H9 (cell line): ENCODE results near the gene ANKRD40. TPM values are rescaled to one million over a fixed set of nuclear protein-coding genes. Genes with fewer than 3 reads are reported as not detected.

Experiments used
- DNase-seq: peaks from one replicate; pipeline ENCODE4 v3.0.0-alpha.2; 2017
- H2AFZ ChIP-seq: one replicate; pipeline ENCODE4 v1.6.1; 2013; ENCODE audit warnings: mild to moderate bottlenecking, low read length, control low read depth, moderate library complexity
- H2AK5ac ChIP-seq: 2 replicates; pipeline ENCODE4 v1.6.1; 2013; ENCODE audit warnings: low read length, control low read depth, mixed read lengths; ENCODE audit not compliant: insufficient read length
- H2BK120ac ChIP-seq: one replicate; pipeline ENCODE4 v1.6.1; 2013; ENCODE audit warnings: low read depth, mild to moderate bottlenecking, low read length, control low read depth, inconsistent platforms; ENCODE audit not compliant: poor library complexity, severe bottlenecking
- H2BK12ac ChIP-seq: 2 replicates; pipeline ENCODE4 v1.6.1; 2013; ENCODE audit warnings: low read length, control low read depth, mixed read lengths, low read depth; ENCODE audit not compliant: insufficient read length
- H2BK15ac ChIP-seq: 2 replicates; pipeline ENCODE4 v1.6.1; 2013; ENCODE audit warnings: low read depth, low read length, control low read depth
- H2BK20ac ChIP-seq: one replicate; pipeline ENCODE4 v1.6.1; 2013; ENCODE audit warnings: low read depth, mild to moderate bottlenecking, low read length, control low read depth, inconsistent platforms; ENCODE audit not compliant: poor library complexity, severe bottlenecking
- H2BK5ac ChIP-seq: 2 replicates; pipeline ENCODE4 v1.6.1; 2013; ENCODE audit warnings: low read length, control low read depth, mixed read lengths; ENCODE audit not compliant: insufficient read length
- H3K14ac ChIP-seq: 2 replicates; pipeline ENCODE4 v1.6.1; 2013; ENCODE audit warnings: low read length, control low read depth; ENCODE audit not compliant: insufficient read depth
- H3K18ac ChIP-seq: 2 replicates; pipeline ENCODE4 v1.6.1; 2013; ENCODE audit warnings: low read depth, mild to moderate bottlenecking, mixed read lengths, low read length, control low read depth; ENCODE audit not compliant: insufficient read length
- H3K23ac ChIP-seq: 2 replicates; pipeline ENCODE4 v1.6.1; 2013; ENCODE audit warnings: low read length, control low read depth, mixed read lengths, low read depth; ENCODE audit not compliant: insufficient read length
- H3K23me2 ChIP-seq: 2 replicates; pipeline ENCODE4 v1.6.1; 2013; ENCODE audit warnings: low read depth, mild to moderate bottlenecking, mixed read lengths, low read length, control low read depth; ENCODE audit not compliant: insufficient read length, poor library complexity, severe bottlenecking
- H3K27ac ChIP-seq: 2 replicates; pipeline ENCODE4 v1.5.1; 2013; ENCODE audit warnings: low read length, control low read depth, mixed read lengths, low read depth; ENCODE audit not compliant: insufficient read length
- H3K27me3 ChIP-seq: 2 replicates; pipeline ENCODE4 v1.6.1; 2013; ENCODE audit warnings: low read length, control low read depth, inconsistent platforms; ENCODE audit not compliant: insufficient read depth
- H3K4ac ChIP-seq: 2 replicates; pipeline ENCODE4 v1.6.1; 2013; ENCODE audit warnings: low read depth, mild to moderate bottlenecking, control low read depth, inconsistent platforms, low read length, moderate library complexity
- H3K4me1 ChIP-seq: 2 replicates; pipeline ENCODE4 v1.6.1; 2013; ENCODE audit warnings: low read length, control low read depth, inconsistent platforms; ENCODE audit not compliant: insufficient read depth
- H3K4me2 ChIP-seq: 2 replicates; pipeline ENCODE4 v1.6.1; 2013; ENCODE audit warnings: low read length, control low read depth, mixed read lengths; ENCODE audit not compliant: insufficient read length, insufficient read depth
- H3K56ac ChIP-seq: 2 replicates; pipeline ENCODE4 v1.6.1; 2013; ENCODE audit warnings: low read depth, mild to moderate bottlenecking, mixed read lengths, low read length, control low read depth; ENCODE audit not compliant: insufficient read length
- H3K79me1 ChIP-seq: 2 replicates; pipeline ENCODE4 v1.6.1; 2013; ENCODE audit warnings: low read depth, mild to moderate bottlenecking, moderate library complexity, low read length, control low read depth, inconsistent platforms; ENCODE audit not compliant: insufficient read depth, poor library complexity, severe bottlenecking
- H3K79me2 ChIP-seq: 2 replicates; pipeline ENCODE4 v1.6.1; 2013; ENCODE audit warnings: low read length, control low read depth, inconsistent platforms; ENCODE audit not compliant: insufficient read depth
- H3K9ac ChIP-seq: 2 replicates; pipeline ENCODE4 v1.6.1; 2013; ENCODE audit warnings: low read length, control low read depth, mixed read lengths; ENCODE audit not compliant: insufficient read length; ENCODE audit errors: extremely low read depth
- H3K9me3 ChIP-seq: one replicate; pipeline ENCODE4 v1.6.1; 2013; ENCODE audit warnings: low read depth, low read length, inconsistent platforms; ENCODE audit not compliant: control insufficient read depth
- H3T11ph ChIP-seq: one replicate; pipeline ENCODE4 v1.6.1; 2013; ENCODE audit warnings: mild to moderate bottlenecking, low read length, control low read depth, inconsistent platforms
- H4K20me1 ChIP-seq: one replicate; pipeline ENCODE4 v1.6.1; 2013; ENCODE audit not compliant: control insufficient read depth, insufficient read length, insufficient read depth
- H4K5ac ChIP-seq: 2 replicates; pipeline ENCODE4 v1.6.1; 2013; ENCODE audit warnings: low read depth, mild to moderate bottlenecking, mixed read lengths, low read length, control low read depth; ENCODE audit not compliant: insufficient read length
- H4K8ac ChIP-seq: replicated peaks from 2 replicates; pipeline ENCODE4 v1.6.1; 2013; ENCODE audit warnings: low read length, control low read depth, mixed read lengths, low read depth; ENCODE audit not compliant: insufficient read length
- H4K91ac ChIP-seq: 2 replicates; pipeline ENCODE4 v1.6.1; 2013; ENCODE audit warnings: low read depth, mild to moderate bottlenecking, moderate library complexity, mixed read lengths, low read length, control low read depth; ENCODE audit not compliant: insufficient read length
- H3K27ac Mint-ChIP-seq, 3 experiments: 2 replicates in 2 of 3; 3 replicates in 1 of 3; pipeline ENCODE4 v1.8.0; 2020 to 2021; ENCODE audit warnings: mixed read lengths in 3 of 3, mild to moderate bottlenecking in 1 of 3, moderate library complexity in 1 of 3
- H3K27me3 Mint-ChIP-seq: 2 replicates; pipeline ENCODE4 v1.8.0; 2021; ENCODE audit warnings: low read depth, mild to moderate bottlenecking, moderate library complexity, mixed read lengths
- H3K36me3 Mint-ChIP-seq, 3 experiments: 2 replicates in 2 of 3; 3 replicates in 1 of 3; pipeline ENCODE4 v1.8.0; 2020 to 2021; ENCODE audit warnings: low read depth in 3 of 3, mixed read lengths in 3 of 3; ENCODE audit not compliant: insufficient read depth in 1 of 3
- H3K4me1 Mint-ChIP-seq, 2 experiments: 2 replicates each; pipeline ENCODE4 v1.8.0; 2020; ENCODE audit warnings: mixed read lengths in 2 of 2
- H3K4me3 Mint-ChIP-seq, 2 experiments: 2 replicates in 1 of 2; 3 replicates in 1 of 2; pipeline ENCODE4 v1.8.0; 2020 to 2021; ENCODE audit warnings: mild to moderate bottlenecking in 2 of 2, mixed read lengths in 2 of 2, moderate library complexity in 1 of 2
- H3K9me3 Mint-ChIP-seq, 2 experiments: 2 replicates in 1 of 2; 3 replicates in 1 of 2; pipeline ENCODE4 v1.8.0; 2020; ENCODE audit warnings: mild to moderate bottlenecking in 2 of 2, mixed read lengths in 2 of 2, moderate library complexity in 1 of 2
- WGBS: extraction: QIAGEN DNeasy Blood & Tissue Kit; methylation state at CpG from one replicate; pipeline ENCODE4 v1.1.7; 2013; ENCODE audit warnings: missing lambda C conversion rate, low lambda C conversion rate, mixed read lengths; ENCODE audit not compliant: insufficient read length; ENCODE audit errors: extremely low coverage; 5-methylcytosine and 5-hydroxymethylcytosine counted together
- total RNA-seq: library from RNA; stranded (reverse); gene quantifications from 2 replicates; pipeline ENCODE4 v1.2.1, GENCODE V29; 2021
- TF ChIP-seq, protein P1 (sequence below): fragments of 200-600 bp; sonication (generic); conservative IDR thresholded peaks from 3 replicates; pipeline ENCODE4 v1.8.0; 2021; ENCODE audit warnings: antibody characterized with exemption, mild to moderate bottlenecking

Gene ANKRD40
- total RNA-seq, 1 experiment from 2014 or later, result 54.3 TPM

DNA sequence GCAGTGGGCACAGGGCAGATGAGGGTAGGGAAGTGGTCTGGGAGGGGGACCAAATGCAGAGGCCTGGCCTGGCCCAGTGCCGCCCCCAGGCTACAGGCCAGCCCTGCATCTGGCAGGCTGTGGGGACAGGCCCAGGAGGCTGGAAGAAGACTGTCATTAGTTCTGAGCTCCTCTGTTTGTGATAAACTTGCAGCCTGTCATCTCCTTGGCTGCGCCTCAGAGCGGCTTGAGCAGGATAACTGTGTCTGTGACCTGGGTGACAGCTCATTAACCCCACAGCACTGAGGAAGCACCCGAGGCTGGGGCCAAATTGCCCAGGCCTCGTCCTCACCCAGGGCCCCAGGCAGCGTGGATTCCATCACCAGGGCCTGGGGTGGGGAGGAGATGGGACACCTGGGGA lies 49.1 kb downstream of the ANKRD40 start:
- Histone ChIP-seq H3K23me2 (no peaks in the 10 kb centered on the region), H2AK5ac (no peak overlapping the region), H4K91ac (no peak overlapping the region), H3T11ph (no peak overlapping the region), H3K23ac (no peak overlapping the region), H3K4me1 (peaks cover 6% of the 10 kb centered on the region; the same call in 1 of the 2 replicates), H3K79me2 (no peaks in the 10 kb centered on the region), H4K20me1 (no peaks in the 10 kb centered on the region), H2BK5ac (no peak overlapping the region), H3K79me1 (no peaks in the 10 kb centered on the region), H3K9ac (no peak overlapping the region), H3K14ac (no peak overlapping the region), H2BK12ac (no peak overlapping the region), H2AFZ (no peak overlapping the region), H2BK15ac (no peak overlapping the region), H3K27me3 (no peaks in the 10 kb centered on the region), H2BK120ac (no peak overlapping the region), H3K56ac (no peak overlapping the region), H2BK20ac (no peak overlapping the region), H3K18ac (no peak overlapping the region), H4K8ac (no peak overlapping the region), H3K27ac (no peak overlapping the region), H3K4me2 (no peak overlapping the region), H4K5ac (no peak overlapping the region), H3K4ac (no peak overlapping the region), H3K9me3 (no peaks in the 10 kb centered on the region)
- H3K27me3 Mint-ChIP-seq, result peaks cover 6% of the 10 kb centered on the region
- TF ChIP-seq, protein P1, sequence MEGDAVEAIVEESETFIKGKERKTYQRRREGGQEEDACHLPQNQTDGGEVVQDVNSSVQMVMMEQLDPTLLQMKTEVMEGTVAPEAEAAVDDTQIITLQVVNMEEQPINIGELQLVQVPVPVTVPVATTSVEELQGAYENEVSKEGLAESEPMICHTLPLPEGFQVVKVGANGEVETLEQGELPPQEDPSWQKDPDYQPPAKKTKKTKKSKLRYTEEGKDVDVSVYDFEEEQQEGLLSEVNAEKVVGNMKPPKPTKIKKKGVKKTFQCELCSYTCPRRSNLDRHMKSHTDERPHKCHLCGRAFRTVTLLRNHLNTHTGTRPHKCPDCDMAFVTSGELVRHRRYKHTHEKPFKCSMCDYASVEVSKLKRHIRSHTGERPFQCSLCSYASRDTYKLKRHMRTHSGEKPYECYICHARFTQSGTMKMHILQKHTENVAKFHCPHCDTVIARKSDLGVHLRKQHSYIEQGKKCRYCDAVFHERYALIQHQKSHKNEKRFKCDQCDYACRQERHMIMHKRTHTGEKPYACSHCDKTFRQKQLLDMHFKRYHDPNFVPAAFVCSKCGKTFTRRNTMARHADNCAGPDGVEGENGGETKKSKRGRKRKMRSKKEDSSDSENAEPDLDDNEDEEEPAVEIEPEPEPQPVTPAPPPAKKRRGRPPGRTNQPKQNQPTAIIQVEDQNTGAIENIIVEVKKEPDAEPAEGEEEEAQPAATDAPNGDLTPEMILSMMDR, result no peak
- WGBS, result no CpG with 5 or more reads among the region's 6 CpGs
- H3K27ac Mint-ChIP-seq, result no peak overlapping the region; a peak in 1 of 7 replicates
- H3K4me3 Mint-ChIP-seq, result no peak overlapping the region
- no peak for DNase-seq
- H3K4me1 Mint-ChIP-seq, result peaks cover 25 to 27% of the 10 kb centered on the region in 2 experiments
- H3K36me3 Mint-ChIP-seq, result no peaks in the 10 kb centered on the region; a peak in 1 of 7 replicates
- no peaks in the 10 kb centered on the region; a peak in 1 of 5 replicates for H3K9me3 Mint-ChIP-seq
